OCI-LY1 (cell line): ENCODE data around the gene BRINP1.

Experiments
- H2AFZ ChIP-seq: fragments of 200-600 bp; sonication (generic), shearing (Covaris generic); 2 replicates; pipeline ENCODE4 v1.6.0; 2014; ENCODE audit warnings: antibody characterized with exemption, mild to moderate bottlenecking, low read length
- H3F3A ChIP-seq: fragments of 200-600 bp; sonication (generic), shearing (Covaris generic); 2 replicates; pipeline ENCODE4 v1.6.0; 2014; ENCODE audit warnings: mild to moderate bottlenecking, antibody characterized with exemption, low read length, moderate library complexity; ENCODE audit not compliant: insufficient read depth
- H3K27ac ChIP-seq: fragments of 200-600 bp; sonication (generic); 2 replicates; pipeline ENCODE4 v1.5.1; 2014; ENCODE audit warnings: low read length, mixed run types, mild to moderate bottlenecking, low read depth; ENCODE audit not compliant: poor library complexity, severe bottlenecking
- H3K27me3 ChIP-seq: fragments of 200-600 bp; sonication (generic); 2 replicates; pipeline ENCODE4 v1.6.0; 2014; ENCODE audit warnings: antibody characterized with exemption, mild to moderate bottlenecking, low read length, moderate library complexity; ENCODE audit not compliant: insufficient read depth
- H3K36me3 ChIP-seq: fragments of 200-600 bp; sonication (generic); 2 replicates; pipeline ENCODE4 v1.6.1; 2014; ENCODE audit warnings: mild to moderate bottlenecking, antibody characterized with exemption, low read length, moderate library complexity, mixed read lengths; ENCODE audit not compliant: insufficient read depth
- H3K4me1 ChIP-seq: fragments of 200-600 bp; sonication (generic); 2 replicates; pipeline ENCODE4 v1.5.1; 2014; ENCODE audit warnings: mild to moderate bottlenecking, low read length, moderate library complexity; ENCODE audit not compliant: insufficient read depth, severe bottlenecking
- H3K4me2 ChIP-seq: fragments of 200-600 bp; sonication (generic), shearing (Covaris generic); 2 replicates; pipeline ENCODE4 v1.6.1; 2014; ENCODE audit warnings: low read length
- H3K4me3 ChIP-seq: fragments of 200-600 bp; sonication (generic); 2 replicates; pipeline ENCODE4 v1.5.1; 2014; ENCODE audit warnings: low read length, low read depth, mild to moderate bottlenecking, mixed read lengths; ENCODE audit not compliant: poor library complexity, severe bottlenecking
- H3K79me2 ChIP-seq: fragments of 200-600 bp; shearing (Covaris generic); 2 replicates; pipeline ENCODE4 v1.6.1; 2016; ENCODE audit warnings: mixed run types, low read length, mixed read lengths; ENCODE audit not compliant: insufficient read depth
- H3K9ac ChIP-seq: fragments of 200-600 bp; sonication (generic), shearing (Covaris generic); 2 replicates; pipeline ENCODE4 v1.6.1; 2014; ENCODE audit warnings: mild to moderate bottlenecking, low read length, mixed read lengths
- H3K9me2 ChIP-seq: fragments of 200-600 bp; sonication (generic), shearing (Covaris generic); 2 replicates; pipeline ENCODE4 v1.6.1; 2014; ENCODE audit warnings: low read depth, mild to moderate bottlenecking, low read length, mixed read lengths
- H3K9me3 ChIP-seq: fragments of 200-600 bp; shearing (Covaris generic); 2 replicates; pipeline ENCODE4 v1.6.1; 2014; ENCODE audit warnings: low read length, mixed read lengths
- H4K20me1 ChIP-seq: fragments of 200-600 bp; sonication (generic), shearing (Covaris generic); 2 replicates; pipeline ENCODE4 v1.6.0; 2016; ENCODE audit warnings: mild to moderate bottlenecking, low read length; ENCODE audit not compliant: insufficient read depth
- CTCF ChIP-seq: fragments of 200-600 bp; sonication (generic), shearing (Covaris generic); IDR thresholded peaks from 2 replicates; pipeline ENCODE4 v1.5.1; 2017; ENCODE audit warnings: mild to moderate bottlenecking, antibody characterized with exemption, low read length, moderate library complexity, mixed read lengths
- EZH2 ChIP-seq: fragments of 200-600 bp; sonication (generic), shearing (Covaris generic); IDR thresholded peaks from 2 replicates; pipeline ENCODE4 v1.8.0; 2017; ENCODE audit warnings: borderline replicate concordance, mixed run types, mild to moderate bottlenecking, antibody characterized with exemption, low read length, moderate library complexity, mixed read lengths

Gene BRINP1

GRCh38 chr9:119280740-119281485 lies 88.3 kb downstream of the BRINP1 start:
- no peak overlapping the region for H3K9ac ChIP-seq
- no peak for TF ChIP-seq CTCF
- no peak for TF ChIP-seq EZH2
- no peaks in the 10 kb centered on the region for H4K20me1 ChIP-seq
- H2AFZ ChIP-seq: no peak overlapping the region
- no peak overlapping the region for H3K4me2 ChIP-seq
- no peaks in the 10 kb centered on the region for H3F3A ChIP-seq
- H3K9me2 ChIP-seq: no peaks in the 10 kb centered on the region
- no peak overlapping the region for H3K27ac ChIP-seq
- H3K4me3 ChIP-seq: no peak overlapping the region
- no peaks in the 10 kb centered on the region for H3K9me3 ChIP-seq
- H3K4me1 ChIP-seq: no peaks in the 10 kb centered on the region
- no peaks in the 10 kb centered on the region for H3K27me3 ChIP-seq
- no peaks in the 10 kb centered on the region for H3K79me2 ChIP-seq
- H3K36me3 ChIP-seq: no peaks in the 10 kb centered on the region

DNA sequence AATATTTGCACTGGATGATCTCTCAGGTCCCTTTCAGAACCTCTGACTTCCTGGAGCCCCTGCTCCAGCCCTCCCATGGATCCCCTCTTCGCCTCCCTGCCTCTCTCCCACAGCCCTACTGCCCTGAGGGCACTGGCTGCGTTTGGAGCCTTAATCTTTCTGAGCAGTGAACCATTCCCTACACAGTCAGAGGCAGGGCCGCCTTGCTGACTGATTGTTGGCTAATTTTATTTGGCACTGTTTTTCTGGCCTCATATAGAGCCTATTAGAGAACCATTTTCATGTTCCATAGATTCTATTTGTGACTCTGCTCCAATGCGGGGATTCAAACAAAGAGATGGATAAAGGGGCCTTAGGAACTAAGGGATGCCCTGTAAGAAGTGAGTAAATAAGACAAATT lies 91.1 kb downstream of the BRINP1 start:
- no peak for TF ChIP-seq CTCF
- TF ChIP-seq EZH2: no peak

GRCh38 chr9:119273984-119274665 lies 95.1 kb downstream of the BRINP1 start:
- no peaks in the 10 kb centered on the region for H3K9me2 ChIP-seq
- no peak overlapping the region for H3K9ac ChIP-seq
- no peak for TF ChIP-seq EZH2
- no peak for TF ChIP-seq CTCF
- H3K4me3 ChIP-seq: no peak overlapping the region
- H3F3A ChIP-seq: no peaks in the 10 kb centered on the region
- no peak overlapping the region for H3K27ac ChIP-seq
- no peaks in the 10 kb centered on the region for H4K20me1 ChIP-seq
- H2AFZ ChIP-seq: no peak overlapping the region
- no peaks in the 10 kb centered on the region for H3K4me1 ChIP-seq
- H3K79me2 ChIP-seq: no peaks in the 10 kb centered on the region
- H3K36me3 ChIP-seq: no peaks in the 10 kb centered on the region
- no peaks in the 10 kb centered on the region for H3K9me3 ChIP-seq
- H3K27me3 ChIP-seq: no peaks in the 10 kb centered on the region
- H3K4me2 ChIP-seq: no peak overlapping the region

More for the DNA sequence above, 91.1 kb downstream of the BRINP1 start:
- Histone ChIP-seq H2AFZ (no peak overlapping the region), H3K79me2 (no peaks in the 10 kb centered on the region), H3K4me2 (no peak overlapping the region), H3K9me3 (no peaks in the 10 kb centered on the region), H3K27me3 (no peaks in the 10 kb centered on the region), H4K20me1 (no peaks in the 10 kb centered on the region), H3K9ac (no peak overlapping the region), H3K9me2 (no peaks in the 10 kb centered on the region), H3K36me3 (no peaks in the 10 kb centered on the region), H3K27ac (no peak overlapping the region), H3F3A (no peaks in the 10 kb centered on the region), H3K4me3 (no peak overlapping the region), H3K4me1 (no peaks in the 10 kb centered on the region)
